HG03108 (cell line): ENCODE data around the gene STK32C.

Source experiments
- ATAC-seq: cut with Tn5 transposase; IDR thresholded peaks from one replicate; pipeline ENCODE4 v1.9.1; 2021; ENCODE audit warnings: moderate library complexity; ENCODE audit not compliant: unreplicated experiment

Gene STK32C

DNA sequence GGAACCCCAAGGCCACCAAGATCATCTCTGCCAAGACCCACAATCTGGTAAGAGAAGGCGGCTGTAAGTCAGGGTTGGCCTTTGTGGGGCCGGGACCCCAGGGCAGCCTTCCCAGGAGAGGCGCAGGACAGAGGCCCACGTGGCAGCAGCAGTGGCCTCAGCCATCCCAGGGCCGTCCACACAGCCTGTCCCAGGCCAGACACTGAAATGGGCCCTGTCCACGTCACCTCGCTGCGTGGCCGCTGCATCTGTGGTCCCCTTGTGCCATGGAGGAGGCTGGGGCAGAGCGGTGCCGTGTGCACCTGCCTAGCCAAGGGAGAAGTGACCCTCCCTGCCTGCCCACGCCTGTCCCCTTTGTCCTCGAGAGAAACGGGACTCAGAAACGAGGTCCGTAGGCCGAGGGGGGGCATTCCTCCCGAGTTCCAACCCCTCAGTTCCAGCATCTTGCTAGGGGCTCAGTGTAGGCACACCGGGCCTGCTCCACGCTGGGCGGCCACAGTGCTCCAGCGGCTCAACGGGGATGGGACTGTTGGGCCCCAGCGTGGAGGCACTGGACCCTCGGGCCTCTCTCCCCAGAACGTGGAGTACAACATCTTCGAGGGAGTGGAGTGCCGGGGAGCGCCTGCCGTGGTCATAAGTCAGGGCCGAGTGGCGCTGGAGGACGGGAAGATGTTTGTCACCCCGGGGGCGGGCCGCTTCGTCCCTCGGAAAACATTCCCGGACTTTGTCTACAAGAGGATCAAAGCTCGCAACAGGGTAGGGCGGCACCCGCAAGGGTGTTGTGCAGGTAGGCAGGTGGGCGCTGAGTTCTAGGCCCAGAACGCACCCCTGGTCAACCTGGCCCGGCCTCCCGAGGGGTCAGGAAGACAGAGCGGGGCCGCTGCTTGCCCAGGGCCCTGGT, 105.4 kb downstream of the STK32C start:
- no peak for ATAC-seq

DNA sequence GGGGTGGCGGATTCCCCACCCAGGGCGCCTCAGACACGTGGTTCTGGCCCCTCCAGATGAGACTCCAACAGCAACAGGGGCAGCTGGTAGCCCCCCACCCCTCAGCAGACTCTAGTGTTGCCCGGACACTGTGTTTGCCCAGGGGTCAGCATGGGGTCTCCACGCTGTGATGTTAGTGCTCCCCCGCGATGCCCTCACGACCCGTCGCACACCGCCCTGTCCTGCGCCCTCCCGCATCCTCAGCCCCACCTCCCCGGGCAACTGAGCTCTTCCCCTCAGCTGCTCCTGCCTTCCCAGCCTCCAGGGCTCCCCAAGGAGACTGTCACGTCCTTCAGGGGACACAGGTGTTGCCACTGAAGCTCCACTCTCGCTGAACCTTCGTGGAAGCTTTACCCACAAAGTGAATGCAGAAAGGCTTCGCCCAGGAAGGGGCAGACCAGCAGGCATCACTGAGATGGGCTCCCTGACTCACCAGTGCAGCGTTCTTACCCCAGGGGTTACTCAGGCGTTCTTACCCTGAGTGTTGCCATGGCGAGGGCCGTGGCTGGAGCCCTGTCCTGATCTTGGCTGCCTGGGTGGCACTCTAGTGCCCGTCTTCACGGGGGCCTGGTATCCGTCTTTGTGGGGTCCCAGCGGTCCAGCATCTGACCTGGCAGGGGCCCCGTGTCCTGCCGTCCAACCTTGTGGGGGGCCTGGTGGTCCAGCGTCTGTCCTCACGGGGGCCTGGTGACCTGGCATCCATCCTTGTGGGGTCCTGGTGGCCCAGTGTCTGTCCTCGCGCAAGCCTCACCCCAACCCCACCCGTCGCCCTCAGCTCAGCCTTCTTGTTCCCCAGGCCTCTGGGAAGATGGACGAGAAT, 106.4 kb downstream of the STK32C start:
- no peak for ATAC-seq

DNA sequence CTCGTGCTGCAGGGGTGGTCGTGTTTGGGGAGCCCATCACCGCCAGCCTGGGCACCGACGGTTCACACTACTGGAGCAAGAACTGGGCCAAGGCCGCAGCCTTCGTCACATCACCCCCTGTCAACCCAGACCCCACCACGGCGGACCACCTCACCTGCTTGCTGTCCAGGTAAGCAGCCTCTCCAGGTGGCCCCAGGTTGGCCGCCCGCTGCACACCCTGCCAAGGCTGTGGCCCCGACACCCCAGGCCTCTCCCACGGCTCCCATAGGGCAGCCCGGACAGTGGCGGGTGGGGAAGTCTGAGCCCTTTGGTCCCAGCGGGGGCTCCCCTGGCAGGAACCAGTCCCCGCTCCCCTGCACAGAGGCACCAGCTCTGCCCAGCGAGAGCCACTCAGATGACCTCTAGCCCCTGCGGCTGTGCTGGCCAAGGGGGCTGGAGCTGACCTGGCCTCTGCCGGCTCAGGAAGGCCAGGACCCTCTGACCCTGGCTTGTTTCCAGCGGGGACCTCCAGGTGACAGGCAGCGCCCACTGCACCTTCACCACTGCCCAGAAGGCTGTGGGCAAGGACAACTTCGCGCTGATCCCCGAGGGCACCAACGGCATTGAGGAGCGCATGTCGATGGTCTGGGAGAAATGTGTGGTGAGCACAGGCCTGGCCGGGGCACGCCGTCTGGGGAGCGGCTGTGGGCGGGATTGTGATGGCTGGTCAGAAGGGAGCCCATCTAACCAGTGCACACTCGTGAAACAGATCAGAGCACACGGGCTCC, 107.2 kb downstream of the STK32C start:
- no peak for ATAC-seq

DNA sequence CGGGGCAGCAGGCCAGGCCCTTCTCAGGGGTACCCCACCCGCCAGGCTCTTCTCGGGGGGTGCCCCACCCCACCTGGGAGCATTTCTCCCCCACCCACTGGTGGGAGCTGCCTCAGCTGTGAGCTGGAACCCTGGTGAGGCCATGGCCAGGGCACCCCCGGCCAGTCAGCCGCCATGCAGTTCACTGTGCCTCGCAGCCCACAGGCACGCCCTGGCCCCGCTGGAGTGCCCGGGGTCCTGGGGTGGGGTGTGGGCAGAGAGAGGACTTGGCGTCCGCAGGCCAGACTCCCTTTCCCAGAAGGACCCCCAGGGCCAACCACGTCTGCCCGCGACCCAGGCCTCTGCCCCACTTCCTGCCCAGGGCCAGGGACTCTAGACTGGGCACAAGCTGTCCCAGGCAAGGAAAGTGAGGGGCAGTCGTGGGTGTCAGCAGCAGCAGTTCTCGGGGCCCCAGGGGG, 107.9 kb downstream of the STK32C start:
- ATAC-seq, result no peak

DNA sequence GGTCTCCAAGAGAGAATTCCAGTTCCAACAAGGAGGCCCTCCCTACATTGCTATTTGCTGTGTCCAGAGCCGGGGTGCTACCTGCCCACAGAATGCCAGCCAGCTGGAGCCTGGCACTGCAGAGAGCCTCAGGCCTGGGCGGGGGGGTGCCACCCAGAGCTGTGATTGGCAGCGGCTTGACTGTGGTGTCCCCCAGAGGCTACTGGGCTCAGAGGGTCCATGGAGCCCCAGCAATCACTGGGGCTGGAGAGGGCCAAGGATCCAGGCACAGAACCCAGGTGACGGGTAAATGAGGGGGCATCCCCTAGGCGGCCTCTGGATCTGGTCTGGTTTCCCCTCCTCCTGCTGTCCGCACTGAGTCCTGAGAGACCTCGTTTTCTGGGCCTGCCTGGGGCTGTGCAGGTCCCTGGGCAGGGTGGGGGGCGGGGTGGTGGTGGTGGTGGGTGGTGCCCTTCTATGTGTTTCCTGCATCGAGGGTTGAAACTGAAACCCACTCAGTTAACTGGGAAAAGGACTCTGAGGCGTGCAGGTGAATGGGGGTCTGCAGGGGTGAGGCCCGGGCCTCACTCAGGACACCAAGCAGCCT, 108.4 kb downstream of the STK32C start:
- ATAC-seq, result no peak

DNA sequence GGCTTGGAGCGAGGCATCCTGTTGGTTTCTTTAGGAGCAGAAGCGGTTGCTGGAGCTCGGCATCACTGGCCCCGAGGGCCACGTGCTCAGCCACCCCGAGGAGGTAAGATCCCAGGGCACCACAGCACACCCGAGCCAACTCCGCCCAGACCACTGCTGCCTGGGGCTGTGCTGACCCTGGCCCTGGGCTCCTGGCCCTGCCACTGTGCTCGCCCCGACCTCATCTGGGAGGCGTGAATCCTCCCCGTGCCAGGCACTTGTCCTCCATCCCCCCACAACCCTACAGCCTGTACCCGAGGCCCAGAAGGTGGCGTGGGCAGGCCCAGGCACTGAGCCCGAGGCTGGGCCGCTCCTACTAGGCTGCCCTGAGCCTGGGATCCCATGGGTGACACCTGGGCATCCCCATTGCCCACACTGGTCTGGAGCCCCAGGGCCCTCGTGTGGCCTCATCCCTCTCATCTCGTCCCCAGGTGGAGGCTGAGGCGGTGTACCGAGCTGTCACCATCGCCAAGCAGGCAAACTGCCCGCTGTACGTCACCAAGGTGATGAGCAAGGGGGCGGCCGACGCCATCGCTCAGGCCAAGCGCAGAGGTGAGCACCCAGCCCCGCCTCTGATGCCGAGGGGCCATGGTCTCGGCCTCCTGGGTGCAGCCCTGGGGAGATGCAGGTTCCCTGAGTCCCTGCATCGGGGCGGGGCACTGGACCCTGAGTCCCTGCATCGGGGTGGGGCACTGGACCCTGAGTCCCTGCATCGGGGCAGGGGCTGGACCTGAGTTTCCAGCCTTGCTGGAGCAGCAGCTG, 109.2 kb downstream of the STK32C start:
- no peak for ATAC-seq

DNA sequence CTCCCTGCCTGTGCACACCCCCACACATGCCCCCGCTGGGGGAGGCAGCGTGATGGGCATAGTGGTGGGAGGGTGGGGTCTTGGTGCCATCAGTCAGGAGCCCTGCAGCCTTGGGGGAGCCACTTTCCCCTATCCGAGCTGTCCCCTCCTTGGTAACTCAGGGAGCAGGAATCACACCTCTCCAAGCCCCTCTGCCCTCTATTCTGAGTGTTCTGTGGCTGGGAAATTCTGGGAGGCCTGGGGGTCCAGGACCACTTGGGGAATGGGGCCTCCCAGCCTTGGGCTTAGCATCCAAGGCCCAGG, 109.7 kb downstream of the STK32C start:
- no peak for ATAC-seq

DNA sequence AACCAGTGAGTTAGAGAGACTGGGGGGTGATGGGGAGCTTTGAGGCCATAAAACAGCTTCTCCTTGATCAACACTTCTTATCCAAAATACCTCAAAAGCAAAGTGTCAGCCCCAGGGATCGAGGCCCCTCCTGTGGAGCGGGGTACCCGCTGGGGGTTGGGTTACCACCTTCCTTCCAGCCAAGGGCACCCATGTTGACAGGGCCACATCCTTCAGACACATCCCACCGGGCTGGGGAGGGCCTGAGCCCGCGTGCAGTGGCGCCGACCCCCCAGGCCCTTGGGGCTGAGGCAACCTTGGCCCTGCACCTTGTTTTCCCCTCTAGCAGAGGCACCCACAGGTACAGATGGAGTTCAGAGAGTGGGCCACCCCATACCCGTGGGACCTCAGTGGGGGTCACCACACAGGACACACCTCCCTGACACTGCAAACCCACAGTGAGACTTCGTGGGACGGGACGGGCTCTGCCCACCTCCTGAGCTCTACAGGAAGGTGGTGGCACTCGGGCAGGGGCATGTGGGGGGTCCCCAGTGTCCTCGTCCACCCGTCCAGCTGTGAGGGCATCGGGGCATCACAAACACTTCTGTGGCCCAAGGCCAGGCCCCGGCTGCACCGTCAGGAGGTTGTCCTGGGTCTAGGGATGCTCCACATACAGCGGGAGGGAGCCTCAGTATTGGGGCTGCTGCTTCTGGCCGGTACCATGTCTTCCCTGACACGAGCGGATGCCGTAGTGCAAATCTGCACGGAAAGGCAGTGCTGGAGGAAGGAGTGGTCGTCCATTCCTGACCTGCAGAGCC, 110.3 kb downstream of the STK32C start:
- ATAC-seq, result no peak

DNA sequence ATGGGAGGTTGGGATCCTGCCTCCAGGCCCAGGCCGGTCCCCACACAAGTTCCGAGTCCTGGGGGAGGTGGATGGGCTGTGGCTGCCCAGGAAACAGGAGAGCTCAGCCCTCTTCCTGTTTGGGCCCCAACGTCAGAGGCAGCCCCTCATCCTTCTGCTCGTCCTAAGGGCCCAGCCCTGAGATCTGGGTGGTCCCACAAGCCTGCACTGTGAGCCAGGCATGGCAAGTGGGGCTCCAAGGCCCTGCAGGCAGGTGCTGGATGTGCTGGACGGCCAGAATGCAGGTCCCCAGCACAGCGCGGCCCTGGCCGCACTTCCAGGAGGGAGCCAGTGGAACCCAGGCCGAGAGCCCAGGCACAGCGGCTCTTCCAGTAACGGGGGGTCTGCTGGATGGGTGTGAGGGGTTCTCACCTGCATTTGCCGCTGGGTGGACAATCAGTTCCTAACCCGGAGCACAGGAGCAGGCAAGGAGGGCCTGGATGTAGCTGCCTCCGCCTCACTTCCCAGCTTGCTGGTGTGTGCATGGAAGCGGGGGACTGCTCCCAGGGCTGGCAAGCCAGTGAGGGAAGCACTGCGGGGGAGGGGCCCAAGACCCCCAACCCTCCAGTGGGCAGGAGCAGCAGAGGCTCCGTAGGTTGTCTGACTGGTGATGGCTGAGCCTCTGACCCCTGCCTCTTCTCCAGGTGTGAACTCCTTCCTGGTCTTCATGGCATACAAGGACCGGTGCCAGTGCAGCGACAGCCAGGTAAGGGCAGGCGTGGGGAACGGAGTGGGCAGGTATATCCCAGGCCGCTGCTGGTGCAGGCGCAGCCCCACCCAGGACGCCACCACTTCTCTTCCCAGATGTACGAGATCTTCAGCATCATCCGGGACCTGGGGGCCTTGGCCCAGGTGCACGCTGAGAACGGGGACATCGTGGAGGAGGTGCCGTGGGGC, 111.3 kb downstream of the STK32C start:
- no peak for ATAC-seq

DNA sequence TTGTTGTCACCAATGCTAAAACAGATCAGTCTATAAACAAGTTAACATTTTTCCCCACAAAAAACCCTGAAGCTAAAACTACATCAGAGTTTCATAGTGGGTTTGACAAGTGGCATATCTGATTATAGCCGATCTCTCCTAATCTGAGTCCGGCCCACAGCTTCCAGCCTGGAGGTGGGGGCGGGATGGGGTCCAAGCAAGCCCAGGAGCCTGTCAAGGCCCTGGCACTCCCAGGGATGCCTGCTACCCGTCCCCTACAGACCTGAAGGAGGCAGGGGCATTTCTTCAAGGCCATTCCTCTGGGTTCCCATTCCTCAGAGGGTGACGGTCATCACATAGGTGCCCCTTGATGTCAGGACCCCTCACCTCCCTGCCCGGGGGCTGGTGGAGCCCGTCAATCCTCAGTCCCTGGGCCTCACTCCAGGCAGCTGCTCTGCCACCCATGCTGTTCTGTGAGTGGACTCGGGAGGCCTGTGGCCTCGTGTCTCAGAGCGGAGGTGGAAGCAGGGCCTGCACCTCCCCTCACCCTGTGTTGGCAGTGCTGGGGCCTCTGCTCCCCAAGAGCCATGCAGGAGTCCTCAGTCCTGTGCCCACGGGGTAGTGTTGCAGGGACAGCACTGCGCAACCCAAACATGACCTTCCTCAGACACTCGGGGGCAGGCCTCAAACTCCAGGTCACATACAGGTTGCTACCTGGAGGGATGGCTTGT, 112.2 kb downstream of the STK32C start:
- no peak for ATAC-seq

DNA sequence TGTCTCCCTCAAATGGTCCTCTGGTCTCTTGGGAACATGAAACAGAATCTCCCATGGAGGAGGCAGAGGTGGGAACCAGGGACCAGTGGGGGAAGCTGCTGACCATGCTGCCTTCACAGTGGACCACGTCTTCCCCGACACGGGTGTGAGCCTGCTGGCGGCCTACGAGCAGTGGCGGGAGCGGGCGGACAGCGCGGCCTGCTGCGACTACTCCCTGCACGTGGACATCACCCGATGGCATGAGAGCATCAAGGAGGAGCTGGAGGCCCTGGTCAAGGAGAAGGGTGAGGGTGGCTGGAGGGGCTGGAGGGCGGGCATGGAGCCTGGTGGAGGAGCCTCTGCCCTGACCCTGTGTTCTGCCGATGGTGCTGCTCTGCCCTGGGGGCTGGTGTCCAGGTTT, 113.0 kb downstream of the STK32C start:
- no peak for ATAC-seq

DNA sequence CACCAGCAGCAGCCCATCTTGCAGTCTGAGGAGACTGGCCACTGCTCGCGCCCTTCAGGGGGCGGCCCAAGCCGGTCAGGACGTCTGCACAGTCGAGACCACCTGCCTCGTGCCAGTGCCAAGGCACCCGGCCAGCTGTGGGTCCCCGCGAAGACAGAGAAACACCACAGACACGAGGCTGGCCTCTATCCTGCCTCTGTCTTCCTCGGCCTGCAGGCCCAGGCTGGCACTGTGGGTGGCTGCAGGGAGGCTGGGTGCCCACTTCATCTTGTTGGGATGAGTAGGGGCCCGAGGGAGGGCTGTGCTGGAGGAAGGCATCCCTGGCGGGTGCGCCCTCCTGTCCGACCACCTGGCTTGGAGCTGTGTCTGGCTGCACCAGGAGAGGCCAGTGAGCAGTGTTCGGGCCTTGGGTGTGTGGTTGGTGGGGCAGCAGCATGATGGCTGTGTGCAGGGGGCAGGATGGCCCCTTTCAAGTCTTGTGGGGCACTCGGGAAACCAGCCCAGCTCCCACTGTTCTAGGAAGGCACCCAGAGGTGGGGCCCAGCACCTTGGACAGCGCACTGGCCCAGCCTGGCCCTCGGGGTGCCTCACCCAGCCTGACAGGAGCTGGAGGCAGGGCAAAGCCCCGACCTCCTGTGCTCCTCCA, 113.7 kb downstream of the STK32C start:
- no peak for ATAC-seq

DNA sequence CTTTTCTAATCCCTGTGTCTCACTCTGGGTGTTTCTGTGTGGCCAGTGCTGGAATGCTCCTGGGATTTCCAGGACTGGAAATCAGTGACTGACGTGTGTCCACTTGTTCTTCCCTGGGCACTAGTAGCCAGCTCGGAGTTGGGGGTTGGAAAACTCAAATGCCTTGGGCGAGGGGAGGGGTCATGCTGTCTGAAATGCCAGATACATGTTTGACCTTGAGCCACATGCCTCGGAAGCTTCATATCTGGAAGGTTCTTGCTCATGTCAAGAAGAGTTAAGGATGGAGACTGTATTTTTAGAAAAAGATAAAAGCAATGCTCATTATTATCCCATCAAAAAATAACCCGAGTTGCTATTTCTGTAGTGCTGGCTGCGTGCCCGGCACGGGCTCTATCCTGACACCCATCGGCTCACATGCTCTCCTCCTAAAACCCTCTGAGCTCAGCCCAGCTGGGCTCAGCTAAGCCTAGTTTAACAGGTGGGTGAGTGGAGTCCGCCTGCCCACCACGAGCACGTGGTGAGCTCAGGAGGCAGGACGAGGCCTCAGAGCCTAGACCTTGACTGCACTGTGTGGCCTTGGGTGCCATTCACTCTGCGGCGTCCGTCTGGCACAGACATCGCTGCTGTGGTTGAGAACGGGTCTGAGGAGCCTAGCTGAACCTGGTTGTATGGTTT, 114.6 kb downstream of the STK32C start:
- no peak for ATAC-seq

DNA sequence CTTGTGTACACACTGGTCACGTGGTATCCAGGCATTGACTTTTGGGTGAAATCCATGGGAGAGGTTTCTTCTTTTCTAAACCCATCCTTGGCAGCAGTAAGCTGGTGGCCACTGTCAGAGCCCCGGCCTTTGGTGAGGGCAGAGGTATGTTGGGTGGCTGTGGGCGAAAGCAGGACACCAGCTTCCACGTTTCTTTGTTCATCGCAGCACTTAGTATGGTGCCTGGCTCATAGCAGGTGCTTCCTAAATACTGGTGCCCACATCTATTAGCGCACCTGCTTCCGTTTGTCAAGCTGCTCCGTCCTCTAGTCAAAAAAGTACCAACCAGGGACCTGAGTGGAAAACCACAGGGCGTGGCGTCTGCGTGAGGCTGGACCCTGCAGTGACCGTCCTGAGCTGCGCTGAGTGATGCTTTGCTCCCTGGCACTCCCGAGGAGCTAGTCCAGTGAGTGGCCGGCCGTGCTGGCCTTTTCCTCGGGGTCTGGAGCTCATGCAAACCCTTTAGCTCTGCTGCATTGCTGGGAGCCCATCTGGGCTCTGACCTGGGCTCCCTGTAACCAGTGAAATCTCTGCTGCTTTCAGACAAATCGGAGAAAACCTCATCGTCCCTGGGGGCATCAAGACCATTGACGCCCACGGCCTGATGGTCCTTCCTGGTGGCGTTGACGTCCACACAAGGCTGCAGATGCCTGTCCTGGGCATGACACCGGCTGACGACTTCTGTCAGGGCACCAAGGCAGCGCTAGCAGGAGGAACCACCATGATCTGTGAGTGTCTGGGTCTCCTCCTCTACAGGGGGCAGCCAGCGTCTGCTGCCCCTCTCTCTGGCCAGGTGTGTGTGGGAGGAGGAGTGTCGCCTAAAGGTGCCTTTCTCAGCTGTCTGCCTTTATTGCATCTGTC, 115.4 kb downstream of the STK32C start:
- no peak for ATAC-seq

DNA sequence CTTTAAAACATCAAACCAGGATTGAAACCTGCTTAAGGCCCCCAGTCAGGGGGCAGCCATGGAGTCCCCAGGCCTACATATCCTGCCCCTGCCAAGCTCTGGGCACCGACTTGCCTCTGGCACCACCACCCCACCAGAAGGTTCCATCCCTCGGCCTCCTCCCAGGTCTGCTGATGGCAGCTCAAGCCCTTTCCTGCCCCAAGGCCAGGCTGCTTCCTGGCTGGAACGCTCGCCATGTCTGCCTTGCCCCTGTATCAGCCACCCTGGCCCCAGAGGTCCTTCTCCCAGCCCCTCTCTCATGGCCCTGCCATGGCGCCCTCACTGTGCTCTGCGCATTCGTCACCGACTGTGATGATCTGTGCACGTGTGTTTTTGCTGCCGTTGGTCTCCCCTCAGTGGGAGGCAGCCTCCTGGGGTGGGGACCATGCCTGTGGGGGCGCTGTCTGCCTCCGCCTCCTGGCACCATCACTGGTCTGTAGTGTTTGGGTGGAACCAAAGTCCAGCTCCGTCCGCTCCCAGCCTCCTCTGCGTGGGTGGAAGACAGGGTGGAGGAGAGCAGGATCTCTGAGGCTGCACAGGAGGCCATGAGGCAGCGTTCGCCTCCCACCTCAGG, 117.8 kb downstream of the STK32C start:
- no peak for ATAC-seq
